HepG2 (cell line): ENCODE results near the gene RDH13. TPM values are rescaled to one million over a fixed set of nuclear protein-coding genes. Genes with fewer than 3 reads are reported as not detected.

Source experiments
- ASH2L ChIP-seq: fragments of 300-600, 200-600 bp; sonication (generic); IDR thresholded peaks from 2 replicates; pipeline ENCODE4 v1.7.0; 2017; ENCODE audit warnings: low read depth, mild to moderate bottlenecking, moderate library complexity, mixed read lengths, low read length; ENCODE audit not compliant: insufficient read length
- CCAR2 ChIP-seq: fragments of 200-400 bp; formaldehyde crosslinking; optimal IDR thresholded peaks from 2 replicates; pipeline ENCODE3; 2018; ENCODE audit warnings: low read depth, mild to moderate bottlenecking, low read length, moderate library complexity
- CEBPG ChIP-seq: IDR thresholded peaks from 2 replicates; pipeline ENCODE4 v1.6.1; 2016
- FIP1L1 ChIP-seq: fragments of 200-400 bp; formaldehyde crosslinking; IDR thresholded peaks from 2 replicates; pipeline ENCODE4 v1.6.1; 2018; ENCODE audit warnings: low read depth, mild to moderate bottlenecking, low read length, moderate library complexity, borderline replicate concordance; ENCODE audit not compliant: insufficient read depth
- HNRNPUL1 ChIP-seq: fragments of 200-400 bp; formaldehyde crosslinking; IDR thresholded peaks from 2 replicates; pipeline ENCODE4 v1.6.1; 2017; ENCODE audit warnings: low read depth, mild to moderate bottlenecking, low read length, moderate library complexity
- NFYB ChIP-seq: sonication (generic); formaldehyde crosslinking; IDR thresholded peaks from 2 replicates; pipeline ENCODE4 v1.4.0; 2020; ENCODE audit warnings: missing genetic modification reagents
- RFX3 ChIP-seq: IDR thresholded peaks from 2 replicates; pipeline ENCODE4 v1.6.1; 2016; ENCODE audit warnings: missing biosample characterization, missing genetic modification reagents
- SALL1 ChIP-seq: sonication (generic); formaldehyde crosslinking; IDR thresholded peaks from 2 replicates; pipeline ENCODE4 v1.8.0; 2022; ENCODE audit warnings: mild to moderate bottlenecking, missing genetic modification reagents
- SP1 ChIP-seq, 2 experiments: fragments of 450-650 bp in 1 of 2; sonication (generic) in 1 of 2; formaldehyde crosslinking in 1 of 2; IDR thresholded peaks; 2 replicates each; pipeline versions ENCODE4 v1.4.0 to v1.6.1; 2016 to 2020; ENCODE audit warnings: missing genetic modification reagents in 1 of 2
- YEATS4 ChIP-seq: sonication (generic); formaldehyde crosslinking; IDR thresholded peaks from 2 replicates; pipeline ENCODE4 v1.4.0; 2020; ENCODE audit warnings: missing genetic modification reagents, borderline replicate concordance
- ZHX2 ChIP-seq, 2 experiments: sonication (generic) in 1 of 2; formaldehyde crosslinking in 1 of 2; IDR thresholded peaks; 2 replicates each; pipeline versions ENCODE4 v1.6.1 to v1.9.0; 2014 to 2022; ENCODE audit warnings: antibody characterized with exemption in 1 of 2, borderline replicate concordance in 1 of 2, inconsistent platforms in 1 of 2, low read depth in 1 of 2, missing genetic modification reagents in 1 of 2
- ZNF34 ChIP-seq: sonication (generic); formaldehyde crosslinking; IDR thresholded peaks from 2 replicates; pipeline ENCODE4 v1.4.0; 2020; ENCODE audit warnings: mild to moderate bottlenecking, missing genetic modification reagents, borderline replicate concordance
- ZNF430 ChIP-seq: sonication (generic); formaldehyde crosslinking; IDR thresholded peaks from 2 replicates; pipeline ENCODE4 v1.9.0; 2021; ENCODE audit warnings: mild to moderate bottlenecking, missing genetic modification reagents
- ZNF678 ChIP-seq: sonication (generic); formaldehyde crosslinking; IDR thresholded peaks from 2 replicates; pipeline ENCODE4 v1.4.0; 2020; ENCODE audit warnings: mild to moderate bottlenecking, missing genetic modification reagents
- ZNF737 ChIP-seq: sonication (generic); formaldehyde crosslinking; IDR thresholded peaks from 2 replicates; pipeline ENCODE4 v1.5.0; 2020; ENCODE audit warnings: missing genetic modification reagents, mild to moderate bottlenecking, borderline replicate concordance
- ZNF768 ChIP-seq: sonication (generic); formaldehyde crosslinking; IDR thresholded peaks from 2 replicates; pipeline ENCODE4 v1.4.0; 2020; ENCODE audit warnings: missing genetic modification reagents
- ZNF883 ChIP-seq: sonication (generic); formaldehyde crosslinking; IDR thresholded peaks from 2 replicates; pipeline ENCODE4 v1.5.1; 2020; ENCODE audit warnings: mild to moderate bottlenecking, missing genetic modification reagents; ENCODE audit errors: not compliant biosample characterization
- ZSCAN21 ChIP-seq: sonication (generic); formaldehyde crosslinking; IDR thresholded peaks from 2 replicates; pipeline ENCODE4 v1.8.0; 2022; ENCODE audit warnings: mild to moderate bottlenecking, missing genetic modification reagents, moderate library complexity, borderline replicate concordance
- polyA plus RNA-seq, 8 experiments: library from polyadenylated mRNA; depleted of rRNA in 3 of 8; stranded (reverse) in 7 of 8; unstranded in 1 of 8; fragments of >200 nt; fragmentation: Illumina TruSeq in 4 of 8; extraction: Trizol in 4 of 8; gene quantifications; 2 replicates each; pipeline versions ENCODE4 v1.2.1 to v1.2.3, GENCODE V29; 2011 to 2016; ENCODE audit warnings: low read depth in 4 of 8, missing spikeins in 1 of 8, mixed read lengths in 1 of 8; ENCODE audit not compliant: insufficient read depth in 1 of 8
- total RNA-seq, 5 experiments: library from RNA; depleted of rRNA; stranded (reverse); fragments of >200 nt; fragmentation: Illumina TruSeq; extraction: Trizol; gene quantifications; 2 replicates each; pipeline ENCODE4 v1.2.3, GENCODE V29; 2016; ENCODE audit warnings: low read depth in 1 of 5
- TF ChIP-seq, protein P1 (sequence below): IDR thresholded peaks from 2 replicates; pipeline ENCODE4 v1.6.1; 2016; ENCODE audit warnings: low read depth
- TF ChIP-seq, protein P2 (sequence below): sonication (generic); formaldehyde crosslinking; IDR thresholded peaks from 2 replicates; pipeline ENCODE4 v1.4.0; 2020; ENCODE audit warnings: missing genetic modification reagents, borderline replicate concordance

The RDH13 gene
- total and polyA plus RNA-seq, 2 of the 13 experiments (the other 11 are each of a cell fraction or from before 2014, with no cell fraction given) = 13.4 to 21.5 TPM

- TF ChIP-seq ZHX2 (IDR thresholded peaks at IDR 0.05; ENCODE audit: low read depth) = peak; percentile 75; the same call in 1 of the 2 replicates
- no peak for TF ChIP-seq ZHX2 (CRISPR knock-in tag; IDR thresholded peaks at IDR 0.05; ENCODE audit: borderline replicate concordance)
- TF ChIP-seq, protein P1, sequence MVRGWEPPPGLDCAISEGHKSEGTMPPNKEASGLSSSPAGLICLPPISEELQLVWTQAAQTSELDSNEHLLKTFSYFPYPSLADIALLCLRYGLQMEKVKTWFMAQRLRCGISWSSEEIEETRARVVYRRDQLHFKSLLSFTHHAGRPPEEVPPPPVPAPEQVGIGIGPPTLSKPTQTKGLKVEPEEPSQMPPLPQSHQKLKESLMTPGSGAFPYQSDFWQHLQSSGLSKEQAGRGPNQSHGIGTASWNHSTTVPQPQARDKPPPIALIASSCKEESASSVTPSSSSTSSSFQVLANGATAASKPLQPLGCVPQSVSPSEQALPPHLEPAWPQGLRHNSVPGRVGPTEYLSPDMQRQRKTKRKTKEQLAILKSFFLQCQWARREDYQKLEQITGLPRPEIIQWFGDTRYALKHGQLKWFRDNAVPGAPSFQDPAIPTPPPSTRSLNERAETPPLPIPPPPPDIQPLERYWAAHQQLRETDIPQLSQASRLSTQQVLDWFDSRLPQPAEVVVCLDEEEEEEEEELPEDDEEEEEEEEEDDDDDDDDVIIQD = peak; percentile 81; the same call in 1 of the 2 replicates
- TF ChIP-seq FIP1L1 = no peak
- TF ChIP-seq YEATS4 (CRISPR knock-in tag) = peak; percentile 61; the same call in 1 of the 2 replicates
- TF ChIP-seq ZNF678 (CRISPR knock-in tag) = no peak
- TF ChIP-seq ZSCAN21 (CRISPR knock-in tag) = peak; percentile 50; the same call in 1 of the 2 replicates
- TF ChIP-seq HNRNPUL1 = no peak
- TF ChIP-seq ZNF768 = no peak; the same call in 1 of the 2 replicates
- TF ChIP-seq ZNF34 (CRISPR knock-in tag) = no peak
- TF ChIP-seq NFYB = peak; percentile 84
- TF ChIP-seq SP1 (IDR thresholded peaks at IDR 0.05) = peak; percentile 78; the same call in 1 of the 2 replicates
- TF ChIP-seq SP1 (CRISPR knock-in tag; IDR thresholded peaks at IDR 0.05) = peak; percentile 91
- TF ChIP-seq CCAR2 = no peak
- TF ChIP-seq ASH2L = peak; percentile 32
- TF ChIP-seq SALL1 (CRISPR knock-in tag) = peak; percentile 30; the same call in 1 of the 2 replicates
- TF ChIP-seq CEBPG (CRISPR knock-in tag) = no peak
- TF ChIP-seq ZNF430 (CRISPR knock-in tag) = no peak
- TF ChIP-seq ZNF883 = no peak
- TF ChIP-seq ZNF737 (CRISPR knock-in tag) = no peak
- TF ChIP-seq, protein P2, sequence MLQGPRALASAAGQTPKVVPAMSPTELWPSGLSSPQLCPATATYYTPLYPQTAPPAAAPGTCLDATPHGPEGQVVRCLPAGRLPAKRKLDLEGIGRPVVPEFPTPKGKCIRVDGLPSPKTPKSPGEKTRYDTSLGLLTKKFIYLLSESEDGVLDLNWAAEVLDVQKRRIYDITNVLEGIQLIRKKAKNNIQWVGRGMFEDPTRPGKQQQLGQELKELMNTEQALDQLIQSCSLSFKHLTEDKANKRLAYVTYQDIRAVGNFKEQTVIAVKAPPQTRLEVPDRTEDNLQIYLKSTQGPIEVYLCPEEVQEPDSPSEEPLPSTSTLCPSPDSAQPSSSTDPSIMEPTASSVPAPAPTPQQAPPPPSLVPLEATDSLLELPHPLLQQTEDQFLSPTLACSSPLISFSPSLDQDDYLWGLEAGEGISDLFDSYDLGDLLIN = no peak
- TF ChIP-seq RFX3 (CRISPR knock-in tag) = no peak
Measured at GRCh38 chr19:55062735-55063491, at the start of gene RDH13 (continued).
